Measurements from ENCODE around the gene MATR3. TPM values are rescaled to one million over a fixed set of nuclear protein-coding genes. Genes with fewer than 3 reads are reported as not detected.

MATR3 gene
- total RNA-seq, 1 donor from 2014 or later, result 276 TPM

DNA sequence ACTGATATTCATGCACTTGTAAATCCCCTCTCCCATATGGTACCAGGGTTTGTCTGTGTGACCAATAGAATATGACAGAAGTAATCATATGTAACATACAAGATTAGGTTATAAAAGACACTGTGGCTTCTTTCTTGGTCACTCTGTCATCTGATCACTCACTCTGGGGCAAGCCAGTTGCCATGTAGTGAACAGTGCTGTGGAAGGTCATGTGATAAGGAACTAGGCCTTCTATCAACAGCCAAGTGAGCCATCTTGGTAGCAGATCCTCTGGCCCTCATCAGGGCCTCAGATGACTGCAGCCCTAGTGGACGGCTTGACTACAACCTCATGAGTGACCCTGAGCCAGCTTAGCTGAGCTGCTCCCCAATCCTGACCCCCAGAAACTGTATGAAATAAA lies 30.0 kb upstream of the MATR3 start:
- Mint-ChIP-seq H3K27me3 (no peaks in the 10 kb centered on the region), H3K27ac (no peak overlapping the region), H3K36me3 (no peaks in the 10 kb centered on the region), H3K4me1 (ENCODE audit: unreplicated experiment) (peaks cover 17% of the 10 kb centered on the region), H3K9me3 (no peaks in the 10 kb centered on the region), H3K4me3 (no peak overlapping the region)
- no peak for DNase-seq (ENCODE audit: extremely low spot score, unreplicated experiment)
- TF ChIP-seq CTCF (conservative IDR thresholded peaks at IDR 0.05), result no peak

GRCh38 chr5:139263946-139264345 lies 29.6 kb upstream of the MATR3 start:
- Mint-ChIP-seq H3K27ac (no peak overlapping the region), H3K36me3 (no peaks in the 10 kb centered on the region), H3K27me3 (no peaks in the 10 kb centered on the region), H3K4me3 (no peak overlapping the region), H3K4me1 (ENCODE audit: unreplicated experiment) (peaks cover 17% of the 10 kb centered on the region), H3K9me3 (no peaks in the 10 kb centered on the region)
- TF ChIP-seq CTCF (conservative IDR thresholded peaks at IDR 0.05), result no peak
- no peak for DNase-seq (ENCODE audit: extremely low spot score, unreplicated experiment)

DNA sequence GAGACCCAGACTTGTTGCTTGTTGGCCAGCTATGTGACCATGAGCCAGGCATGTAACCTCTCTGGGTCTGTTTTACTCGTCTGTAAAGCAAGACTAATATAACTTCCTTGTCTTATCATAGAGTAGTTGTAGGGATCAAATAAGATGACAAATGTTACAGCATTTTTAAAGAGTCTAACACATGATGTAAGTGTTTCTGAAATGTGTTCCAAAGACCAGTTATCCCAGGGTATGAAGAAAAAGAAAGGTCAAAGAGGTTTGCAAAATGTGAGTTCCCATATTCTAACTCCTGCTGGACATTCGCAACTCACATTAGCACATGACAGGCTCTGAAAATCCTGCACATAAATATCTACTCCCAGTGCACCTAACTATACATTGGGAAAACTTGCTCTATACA lies 28.5 kb upstream of the MATR3 start:
- H3K27me3 Mint-ChIP-seq, result no peaks in the 10 kb centered on the region
- peaks cover 17% of the 10 kb centered on the region for H3K4me1 Mint-ChIP-seq (ENCODE audit: unreplicated experiment)
- no peaks in the 10 kb centered on the region for H3K9me3 Mint-ChIP-seq
- no peak for DNase-seq (ENCODE audit: extremely low spot score, unreplicated experiment)
- no peaks in the 10 kb centered on the region for H3K36me3 Mint-ChIP-seq
- TF ChIP-seq CTCF (conservative IDR thresholded peaks at IDR 0.05), result no peak
- H3K27ac Mint-ChIP-seq, result no peak overlapping the region
- H3K4me3 Mint-ChIP-seq, result no peak overlapping the region

DNA sequence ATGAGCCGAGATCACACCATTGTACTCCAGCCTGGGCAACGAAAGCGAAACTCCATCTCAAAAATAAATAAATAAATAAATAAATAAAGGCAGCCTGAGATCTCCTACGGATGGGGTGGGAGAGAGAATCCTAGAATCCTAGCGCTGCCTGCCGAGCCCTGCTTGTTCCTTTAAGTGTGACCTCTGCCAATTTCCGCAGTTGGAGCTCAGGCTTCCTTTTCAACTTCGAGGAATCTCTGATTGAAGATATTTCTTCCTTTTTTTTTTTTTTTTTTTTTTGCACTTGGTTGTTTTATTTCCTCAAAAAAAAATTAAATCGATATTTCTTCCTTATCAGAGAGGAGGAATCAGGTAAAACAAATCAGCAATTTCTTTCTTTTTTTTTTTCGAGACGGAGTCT lies 27.3 kb upstream of the MATR3 start:
- no peaks in the 10 kb centered on the region for H3K27me3 Mint-ChIP-seq
- H3K36me3 Mint-ChIP-seq, result no peaks in the 10 kb centered on the region
- TF ChIP-seq CTCF (conservative IDR thresholded peaks at IDR 0.05), result no peak
- H3K4me1 Mint-ChIP-seq (ENCODE audit: unreplicated experiment), result peaks cover 17% of the 10 kb centered on the region
- H3K9me3 Mint-ChIP-seq, result no peaks in the 10 kb centered on the region
- H3K27ac Mint-ChIP-seq, result no peak overlapping the region
- DNase-seq (ENCODE audit: extremely low spot score, unreplicated experiment), result no peak
- no peak overlapping the region for H3K4me3 Mint-ChIP-seq

DNA sequence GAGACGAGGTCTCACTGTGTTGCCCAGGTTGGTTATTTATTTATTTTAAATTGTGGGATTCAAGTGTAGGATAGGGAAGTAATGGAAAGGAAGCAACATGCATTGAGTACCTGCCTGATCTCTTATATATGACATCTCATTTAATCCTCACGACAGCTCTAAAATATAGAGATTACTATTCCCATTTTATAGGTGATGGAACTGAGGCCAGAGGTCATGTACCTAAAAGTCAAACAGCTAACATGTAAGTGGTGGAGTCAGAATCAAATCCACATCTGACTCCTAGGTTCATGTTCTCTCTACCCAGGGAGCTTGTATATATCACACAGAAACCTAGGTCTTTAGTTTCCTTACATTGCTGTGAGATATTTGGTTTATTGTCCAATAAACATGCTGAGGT lies 26.1 kb upstream of the MATR3 start:
- H3K9me3 Mint-ChIP-seq, result no peaks in the 10 kb centered on the region
- no peak overlapping the region for H3K4me3 Mint-ChIP-seq
- no peak for DNase-seq (ENCODE audit: extremely low spot score, unreplicated experiment)
- H3K27ac Mint-ChIP-seq, result no peak overlapping the region
- TF ChIP-seq CTCF (conservative IDR thresholded peaks at IDR 0.05), result no peak
- no peaks in the 10 kb centered on the region for H3K36me3 Mint-ChIP-seq
- H3K27me3 Mint-ChIP-seq, result no peaks in the 10 kb centered on the region
- peaks cover 11% of the 10 kb centered on the region for H3K4me1 Mint-ChIP-seq (ENCODE audit: unreplicated experiment)

All from type B pancreatic cell (in vitro differentiated cells).